GM21786 (cell line): ENCODE data around the gene ZNF93.
"Not testable (repeated sequence)": the region's sequence is repeated elsewhere in the genome, so short reads cannot be mapped to it uniquely, and the experiment has no call there.

ENCODE experiments used
- ATAC-seq: cut with Tn5 transposase; IDR thresholded peaks from one replicate; pipeline ENCODE4 v1.9.1; 2021; ENCODE audit not compliant: unreplicated experiment

Gene ZNF93

GRCh38 chr19:19933432-19934314 is 32.9 kb downstream of the ZNF93 start:
- ATAC-seq, result not testable (repeated sequence)

DNA sequence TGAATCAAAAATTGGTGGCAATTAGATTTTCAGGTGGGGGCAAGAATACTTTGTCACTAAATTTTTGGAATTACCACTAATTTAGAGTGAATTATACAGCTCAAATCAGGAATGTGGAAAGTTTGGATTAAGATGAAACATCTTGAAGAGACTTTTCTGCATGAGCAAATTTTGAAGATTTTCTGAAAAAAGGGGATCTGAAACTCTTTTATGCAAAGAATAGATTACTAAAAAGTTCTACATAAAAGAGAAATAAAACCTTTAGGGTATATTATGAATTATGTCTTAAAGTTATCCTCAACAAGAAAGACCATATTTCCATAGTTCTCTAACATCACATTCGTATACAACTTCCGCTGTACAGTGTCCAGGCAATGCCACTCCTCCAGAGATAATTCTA is 36.7 kb downstream of the ZNF93 start:
- ATAC-seq, result no peak

GRCh38 chr19:19938449-19938848 is 37.7 kb downstream of the ZNF93 start:
- no peak for ATAC-seq

DNA sequence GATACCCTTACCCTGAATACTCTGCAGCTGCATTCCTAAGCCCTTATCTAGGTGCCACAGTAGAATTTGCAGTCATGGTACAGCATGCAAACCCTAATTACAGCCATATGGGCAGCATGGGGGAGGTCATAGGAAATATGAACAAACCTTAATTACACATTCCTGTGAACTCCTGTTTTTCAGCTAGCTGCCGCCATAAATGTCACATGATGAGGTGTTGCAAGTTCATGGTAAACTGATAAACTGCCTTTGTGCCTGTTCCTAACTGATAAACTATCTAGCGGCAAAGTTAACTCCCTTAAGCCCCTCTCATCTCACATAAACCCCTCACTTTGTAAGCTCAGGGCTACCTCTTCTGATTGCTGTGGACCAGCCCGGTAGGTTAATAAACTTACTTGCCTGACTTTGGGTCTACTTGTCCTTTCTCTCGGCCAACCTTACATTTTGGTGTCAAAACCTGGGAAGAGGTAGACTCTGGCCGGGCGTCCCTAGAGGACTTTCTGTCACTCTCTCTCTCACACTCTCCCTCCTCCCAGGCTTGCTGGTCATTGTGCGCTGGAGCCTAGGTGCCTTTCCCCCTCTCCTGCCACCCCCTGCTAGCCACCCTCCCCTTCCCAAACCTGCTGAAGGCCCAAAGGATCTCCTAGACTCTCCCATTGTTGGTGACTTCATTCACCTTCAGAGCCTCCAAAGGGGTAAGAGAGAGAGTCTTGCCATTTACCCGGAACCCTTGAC is 43.3 kb downstream of the ZNF93 start:
- no peak for ATAC-seq

DNA sequence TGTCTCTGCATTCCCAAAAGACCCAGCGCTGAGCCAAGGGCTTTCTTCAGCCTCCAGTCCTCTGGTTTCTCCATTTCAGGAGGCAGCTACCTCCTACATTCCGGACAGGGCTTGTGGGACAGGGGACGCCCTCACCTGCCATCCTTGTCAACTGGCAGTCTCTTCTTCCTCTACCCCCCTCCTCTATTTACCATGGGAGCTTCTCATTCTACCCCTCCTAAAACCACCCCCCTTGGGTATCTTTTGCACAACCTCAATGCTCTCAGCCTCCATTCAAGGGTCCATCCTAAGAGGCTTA is 43.8 kb downstream of the ZNF93 start:
- ATAC-seq, result no peak

GRCh38 chr19:19946226-19946625 is 45.5 kb downstream of the ZNF93 start:
- ATAC-seq, result no peak

GRCh38 chr19:19948800-19949199 is 48.1 kb downstream of the ZNF93 start:
- ATAC-seq, result no peak

DNA sequence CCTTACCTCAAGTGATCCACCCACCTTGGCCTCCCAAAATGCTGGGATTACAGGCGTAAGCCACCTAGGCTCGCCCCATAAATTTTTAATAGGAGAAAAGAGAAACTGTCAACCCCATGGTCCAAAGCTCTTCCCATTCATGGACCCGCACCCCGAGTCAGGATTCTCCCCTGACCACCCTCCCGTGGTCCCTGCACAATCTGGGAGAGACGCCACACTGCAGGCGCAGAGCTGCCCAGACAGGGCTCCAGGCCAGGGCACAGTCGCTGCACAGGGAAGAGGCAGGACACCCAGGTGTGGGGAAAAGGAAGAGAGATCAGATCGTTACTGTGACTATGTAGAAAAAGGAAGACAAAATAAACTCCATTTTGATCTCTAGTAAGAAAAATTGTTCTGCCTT is 54.5 kb downstream of the ZNF93 start:
- ATAC-seq, result no peak

- no peak for ATAC-seq
These were observed 55.8 kb downstream of the ZNF93 start for GRCh38 chr19:19956434-19957075.

GRCh38 chr19:19957766-19958165 is 57.0 kb downstream of the ZNF93 start:
- not testable (repeated sequence) for ATAC-seq

GRCh38 chr19:19959151-19959799 is 58.5 kb downstream of the ZNF93 start:
- not testable (repeated sequence) for ATAC-seq

DNA sequence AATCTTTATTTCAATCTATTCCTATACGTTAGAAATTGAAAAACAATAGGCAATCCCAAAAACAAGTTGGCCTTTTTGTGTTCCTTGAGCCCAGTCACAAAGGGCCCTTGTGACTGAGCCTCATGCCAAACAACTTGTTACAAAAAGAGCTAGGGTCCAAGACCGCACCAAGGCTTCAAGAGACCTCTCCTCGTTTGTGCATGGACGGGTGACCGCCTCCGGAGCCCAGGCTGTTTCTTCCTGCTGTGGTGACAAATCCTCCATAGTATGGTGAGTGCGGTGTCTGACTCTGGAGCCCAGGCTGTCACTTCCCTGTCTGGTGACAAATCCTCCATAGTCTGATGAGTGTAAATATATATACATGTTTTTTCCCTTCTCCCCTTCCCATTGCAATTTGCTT is 63.7 kb downstream of the ZNF93 start:
- no peak for ATAC-seq

DNA sequence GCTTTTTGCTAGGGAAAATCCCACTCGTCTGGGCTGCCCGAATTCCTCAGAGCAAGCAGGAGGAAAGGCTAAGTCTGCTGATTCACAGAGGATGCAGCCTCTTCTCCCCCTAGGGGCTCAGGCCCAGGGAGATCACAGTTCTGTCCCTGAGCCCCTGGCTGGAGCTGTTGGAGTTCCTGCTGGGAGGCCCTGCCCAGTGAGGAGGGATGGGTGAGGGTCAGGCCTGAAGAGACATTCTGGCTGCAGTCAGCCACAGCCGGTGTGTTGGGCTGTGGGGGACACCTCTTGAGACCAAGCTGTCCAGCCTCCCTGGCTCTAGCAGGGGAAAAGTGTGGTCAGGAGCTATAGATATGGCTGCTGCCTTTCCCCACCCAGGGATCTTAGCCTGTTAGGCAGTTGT is 65.4 kb downstream of the ZNF93 start:
- ATAC-seq, result not testable (repeated sequence)

GRCh38 chr19:19966862-19967261 is 66.1 kb downstream of the ZNF93 start:
- no peak for ATAC-seq
